Neural cell (in vitro differentiated cells): ENCODE data around the gene VPS13C.

Source experiments
- CTCF ChIP-seq: fragments of 450-650 bp; IDR thresholded peaks from 2 replicates; pipeline ENCODE4 v1.5.1; 2014; ENCODE audit warnings: antibody characterized with exemption, mild to moderate bottlenecking, moderate library complexity; ENCODE audit not compliant: poor library complexity, severe bottlenecking
- EZH2 ChIP-seq: fragments of 200-600, 300-800 bp; shearing (Covaris generic), sonication (generic); IDR thresholded peaks from 2 replicates; pipeline ENCODE4 v1.6.1; 2014; ENCODE audit warnings: antibody characterized with exemption, low read length, borderline replicate concordance, mild to moderate bottlenecking; ENCODE audit not compliant: insufficient read depth, poor library complexity, severe bottlenecking
- POLR2AphosphoS5 ChIP-seq: IDR thresholded peaks from 2 replicates; pipeline ENCODE4 v1.6.1; 2012
- RAD21 ChIP-seq: fragments of 450-650 bp; conservative IDR thresholded peaks from 2 replicates; pipeline ENCODE4 v1.6.1; 2014; ENCODE audit warnings: antibody characterized with exemption, mild to moderate bottlenecking, moderate library complexity
- REST ChIP-seq: IDR thresholded peaks from 2 replicates; pipeline ENCODE4 v1.6.1; 2012; ENCODE audit warnings: borderline replicate concordance
- SMC3 ChIP-seq: fragments of 450-650 bp; conservative IDR thresholded peaks from 2 replicates; pipeline ENCODE4 v1.6.1; 2014; ENCODE audit warnings: antibody characterized with exemption, mild to moderate bottlenecking, moderate library complexity; ENCODE audit not compliant: poor library complexity
- TAF1 ChIP-seq: IDR thresholded peaks from 2 replicates; pipeline ENCODE4 v1.6.1; 2012; ENCODE audit warnings: low read depth

DNA sequence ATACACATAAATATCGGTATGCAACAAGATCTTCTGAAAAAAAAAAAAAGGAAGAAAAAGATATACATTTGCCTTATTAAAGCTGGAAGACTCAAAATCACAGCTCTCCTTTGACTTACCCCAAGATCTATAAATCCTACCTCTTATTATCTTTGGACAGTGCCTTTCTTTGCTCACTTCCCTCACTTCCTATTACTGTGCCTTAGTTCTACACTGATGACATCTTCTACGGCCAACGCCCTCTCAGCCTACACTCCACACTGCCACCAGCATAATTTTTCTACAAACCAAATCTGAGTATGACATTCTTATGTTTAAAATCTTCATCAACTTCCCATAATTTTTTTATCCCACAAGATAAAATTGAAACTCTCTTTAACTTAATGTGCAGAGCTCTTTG lies 137.1 kb downstream of the VPS13C start:
- TF ChIP-seq TAF1 (no peak), CTCF (no peak), SMC3 (no peak), REST (no peak), EZH2 (no peak), RAD21 (no peak), POLR2AphosphoS5 (no peak)
